H1 (cell line): ENCODE data around the gene SIK2. TPM values are rescaled to one million over a fixed set of nuclear protein-coding genes. Genes with fewer than 3 reads are reported as not detected.

ENCODE experiments used
- CTCF ChIA-PET: fragments of 300-600 bp; sonication (Branson Sonifier 250); formaldehyde crosslinking; loops from one replicate; lab custom pipeline; 2021; ENCODE audit not compliant: partially characterized antibody; lab: Charles Lee
- POLR2A ChIA-PET: fragments of 300-600 bp; sonication (Branson Sonifier 250); formaldehyde crosslinking; loops from one replicate; lab custom pipeline; 2021; ENCODE audit warnings: inconsistent platforms; ENCODE audit not compliant: partially characterized antibody; lab: Charles Lee
- DNase-seq, 2 experiments: peaks; one replicate each; pipeline versions ENCODE4 v3.0.0 to v3.0.0-alpha.2; 2010 to 2022; ENCODE audit warnings: low spot score in 2 of 2, low read depth in 1 of 2, mixed read lengths in 1 of 2
- FAIRE-seq: peaks from 2 replicates; lab custom pipeline; 2011; peaks lifted over from hg19 to GRCh38; lab: Jason Lieb, UNC
- H2AFZ ChIP-seq: 2 replicates; pipeline ENCODE4 v1.8.1; 2012; ENCODE audit warnings: low read length, inconsistent platforms
- H2AK5ac ChIP-seq: 2 replicates; pipeline ENCODE4 v1.6.1; 2013; ENCODE audit warnings: low read depth, low read length
- H2BK120ac ChIP-seq: replicated peaks from 2 replicates; pipeline ENCODE3; 2013; ENCODE audit warnings: low read depth, low read length, inconsistent platforms
- H2BK12ac ChIP-seq: 2 replicates; pipeline ENCODE4 v1.6.1; 2013; ENCODE audit warnings: low read depth, low read length
- H2BK15ac ChIP-seq: 2 replicates; pipeline ENCODE4 v1.6.1; 2013; ENCODE audit warnings: low read length
- H2BK20ac ChIP-seq: 2 replicates; pipeline ENCODE4 v1.6.1; 2013; ENCODE audit warnings: low read length
- H2BK5ac ChIP-seq: 2 replicates; pipeline ENCODE4 v1.6.1; 2013; ENCODE audit warnings: low read depth, low read length
- H3K14ac ChIP-seq: 2 replicates; pipeline ENCODE4 v1.6.1; 2013; ENCODE audit warnings: inconsistent platforms; ENCODE audit not compliant: insufficient read length
- H3K18ac ChIP-seq: 2 replicates; pipeline ENCODE4 v1.6.1; 2013; ENCODE audit warnings: low read length; ENCODE audit errors: extremely low read depth
- H3K23ac ChIP-seq: 2 replicates; pipeline ENCODE4 v1.6.1; 2013; ENCODE audit warnings: inconsistent platforms; ENCODE audit not compliant: insufficient read length
- H3K23me2 ChIP-seq: 2 replicates; pipeline ENCODE4 v1.6.1; 2013; ENCODE audit warnings: low read depth, low read length
- H3K27ac ChIP-seq: 2 replicates; pipeline ENCODE4 v1.6.1; 2011; ENCODE audit warnings: low read depth, low read length, inconsistent platforms
- H3K27me3 ChIP-seq, 4 experiments: replicated peaks in 1 of 4; 1 replicate in 1 of 4; 2 replicates in 3 of 4; pipeline versions ENCODE4 v1.6.1 to v1.8.1; 2011 to 2013; ENCODE audit warnings: low read length in 3 of 4, mild to moderate bottlenecking in 3 of 4, inconsistent platforms in 2 of 4, mixed read lengths in 2 of 4, moderate library complexity in 1 of 4; ENCODE audit not compliant: control insufficient read depth in 3 of 4, insufficient read depth in 3 of 4; ENCODE audit errors: extremely low read depth in 1 of 4
- H3K36me3 ChIP-seq, 4 experiments: 2 replicates each; pipeline versions ENCODE4 v1.6.1 to v1.8.1; 2011 to 2013; ENCODE audit warnings: mild to moderate bottlenecking in 4 of 4, low read length in 3 of 4, moderate library complexity in 2 of 4, control low read depth in 1 of 4, inconsistent platforms in 1 of 4; ENCODE audit not compliant: insufficient read depth in 4 of 4, control insufficient read depth in 2 of 4
- H3K4ac ChIP-seq: replicated peaks from 2 replicates; pipeline ENCODE3; 2013; ENCODE audit warnings: low read length, low read depth, mixed read lengths, inconsistent platforms; ENCODE audit not compliant: insufficient read length
- H3K4me1 ChIP-seq, 4 experiments: replicated peaks in 1 of 4; 1 replicate in 1 of 4; 2 replicates in 3 of 4; pipeline versions ENCODE4 v1.6.1 to v1.8.1; 2011 to 2013; ENCODE audit warnings: low read length in 3 of 4, inconsistent platforms in 2 of 4, mixed read lengths in 1 of 4; ENCODE audit not compliant: insufficient read depth in 4 of 4, control insufficient read depth in 3 of 4
- H3K4me2 ChIP-seq, 2 experiments: 2 replicates each; pipeline versions ENCODE4 v1.6.1 to v1.8.1; 2011 to 2013; ENCODE audit warnings: low read depth in 2 of 2, low read length in 2 of 2, control low read depth in 1 of 2, inconsistent platforms in 1 of 2, mild to moderate bottlenecking in 1 of 2; ENCODE audit not compliant: insufficient read depth in 1 of 2
- H3K4me3 ChIP-seq, 4 experiments: fragments of 200-600, 300-600 bp in 1 of 4; sonication (generic), shearing (Covaris generic), sonication (Bioruptor Twin) in 1 of 4; 2 replicates each; pipeline versions ENCODE4 v1.5.1 to v1.8.1; 2011 to 2016; ENCODE audit warnings: low read length in 4 of 4, low read depth in 3 of 4, control low read depth in 2 of 4, inconsistent platforms in 2 of 4, mild to moderate bottlenecking in 2 of 4, mixed read lengths in 1 of 4, moderate library complexity in 1 of 4; ENCODE audit not compliant: insufficient read depth in 2 of 4; ENCODE audit errors: extremely low read depth in 1 of 4
- H3K56ac ChIP-seq: replicated peaks from 2 replicates; pipeline ENCODE3; 2013; ENCODE audit warnings: low read depth, mild to moderate bottlenecking, mixed read lengths, low read length, inconsistent platforms; ENCODE audit not compliant: insufficient read length
- H3K79me1 ChIP-seq: 2 replicates; pipeline ENCODE4 v1.6.1; 2013; ENCODE audit warnings: low read depth, low read length, control low read depth
- H3K79me2 ChIP-seq, 2 experiments: 2 replicates each; pipeline versions ENCODE4 v1.6.1 to v1.8.1; 2012 to 2013; ENCODE audit warnings: low read length in 2 of 2, mild to moderate bottlenecking in 2 of 2, inconsistent platforms in 1 of 2; ENCODE audit not compliant: insufficient read depth in 2 of 2, control insufficient read depth in 1 of 2
- H3K9ac ChIP-seq, 4 experiments: replicated peaks in 1 of 4; 1 replicate in 1 of 4; 2 replicates in 3 of 4; pipeline versions ENCODE4 v1.6.1 to v1.8.1; 2011 to 2013; ENCODE audit warnings: low read depth in 3 of 4, low read length in 3 of 4, control low read depth in 2 of 4, mild to moderate bottlenecking in 2 of 4, moderate library complexity in 2 of 4, inconsistent platforms in 1 of 4; ENCODE audit errors: extremely low read depth in 1 of 4
- H3K9me3 ChIP-seq, 2 experiments: 2 replicates each; pipeline versions ENCODE4 v1.6.1 to v1.8.1; 2012 to 2013; ENCODE audit warnings: mild to moderate bottlenecking in 2 of 2, moderate library complexity in 2 of 2, control low read depth in 1 of 2, inconsistent platforms in 1 of 2, low read depth in 1 of 2, low read length in 1 of 2, mixed read lengths in 1 of 2; ENCODE audit not compliant: insufficient read depth in 2 of 2
- H4K20me1 ChIP-seq, 2 experiments: replicated peaks in 1 of 2; 2 replicates each; pipeline versions ENCODE3 to v1.8.1; 2011 to 2013; ENCODE audit warnings: inconsistent platforms in 2 of 2, low read length in 2 of 2, mild to moderate bottlenecking in 1 of 2; ENCODE audit not compliant: insufficient read depth in 2 of 2, control insufficient read depth in 1 of 2
- H4K5ac ChIP-seq: 2 replicates; pipeline ENCODE4 v1.6.1; 2013; ENCODE audit warnings: low read length, low read depth, mixed read lengths, inconsistent platforms; ENCODE audit not compliant: insufficient read length
- H4K8ac ChIP-seq: 2 replicates; pipeline ENCODE4 v1.8.0; 2013; ENCODE audit warnings: mild to moderate bottlenecking, moderate library complexity, low read length, inconsistent platforms; ENCODE audit not compliant: insufficient read depth; ENCODE audit errors: extremely low read depth
- H4K91ac ChIP-seq: replicated peaks from 2 replicates; pipeline ENCODE3; 2013; ENCODE audit warnings: low read length, mixed read lengths, inconsistent platforms; ENCODE audit not compliant: insufficient read length
- MAFK ChIP-seq: IDR thresholded peaks from 2 replicates; pipeline ENCODE4 v1.6.1; 2012; ENCODE audit warnings: low read depth, mild to moderate bottlenecking, improper control_type of control experiment, low read length
- POLR2A ChIP-seq, 2 experiments: IDR thresholded peaks; 1 replicate in 1 of 2; 2 replicates in 1 of 2; pipeline ENCODE4 v1.6.1; 2011; ENCODE audit warnings: low read depth in 2 of 2, low read length in 2 of 2, mild to moderate bottlenecking in 2 of 2; ENCODE audit errors: control extremely low read depth in 1 of 2
- TAF7 ChIP-seq: optimal IDR thresholded peaks from 2 replicates; pipeline ENCODE3; 2011; ENCODE audit warnings: low read depth, mild to moderate bottlenecking, inconsistent platforms, low read length, moderate library complexity, borderline replicate concordance
- WGBS, 2 experiments: shearing (Covaris generic) in 1 of 2; methylation state at CpG; one replicate each; pipeline versions ENCODE4 v1.1.6 to v1.1.7; 2013 to 2015; ENCODE audit warnings: low lambda C conversion rate in 2 of 2, mixed read lengths in 2 of 2, inconsistent platforms in 1 of 2, low coverage in 1 of 2, missing lambda C conversion rate in 1 of 2; ENCODE audit not compliant: insufficient replicate concordance in 2 of 2, insufficient coverage in 1 of 2, insufficient read length in 1 of 2; ENCODE audit errors: extremely low coverage in 1 of 2, missing lambda C conversion rate in 1 of 2; 5-methylcytosine and 5-hydroxymethylcytosine counted together
- polyA plus RNA-seq, 7 experiments: library from polyadenylated mRNA; depleted of rRNA in 3 of 7; stranded (reverse) in 5 of 7; unstranded in 2 of 7; fragments of >200 nt in 5 of 7; fragments of 200-250 nt in 2 of 7; gene quantifications; 1 replicate in 5 of 7; 2 replicates in 1 of 7; 4 replicates in 1 of 7; pipeline versions ENCODE4 v1.2.1 to v1.2.3, GENCODE V29; 2011 to 2013; ENCODE audit warnings: missing spikeins in 2 of 7, mixed read lengths in 2 of 7
- total RNA-seq: library from RNA; stranded (reverse); fragmentation: NEBNext Ultra II Directional; extraction: Animal tissue kit (Norgen Biotek cat#: 25700); gene quantifications from 2 replicates; pipeline ENCODE4 v1.2.1, GENCODE V29; 2021

SIK2 gene
- total and polyA plus RNA-seq, 2 of the 8 experiments (the other 6 are each of a cell fraction or from before 2014, with no cell fraction given), result 8.8 to 11.2 TPM

DNA sequence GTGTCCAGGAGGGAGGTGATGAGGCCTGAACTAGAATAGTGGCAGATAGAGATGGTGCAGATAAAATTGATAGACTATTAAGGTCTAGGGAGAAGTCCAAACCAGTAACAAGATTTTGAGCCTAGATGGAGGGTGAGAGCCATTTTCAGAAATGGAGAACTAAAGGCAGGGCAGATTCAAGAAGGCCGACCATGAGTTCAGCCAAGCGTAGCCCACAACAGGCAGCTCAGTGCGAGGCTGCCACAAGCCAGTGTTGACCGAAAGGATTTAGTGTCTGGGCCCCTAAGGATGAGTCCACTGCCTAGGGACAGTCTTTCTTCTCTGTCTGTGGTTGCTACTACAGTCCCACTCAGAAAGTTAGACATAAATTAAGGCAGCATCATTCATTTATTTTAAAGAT lies 112.3 kb downstream of the SIK2 start:
- H3K4me1 ChIP-seq, result peaks cover 2 to 4% (median 3%) of the 10 kb centered on the region in 4 experiments; a peak in 4 of 7 replicates
- H2BK20ac ChIP-seq, result no peak overlapping the region
- H3K23ac ChIP-seq, result no peak overlapping the region
- H2BK12ac ChIP-seq, result no peak overlapping the region
- H3K79me2 ChIP-seq, result no peaks in the 10 kb centered on the region
- no peak for FAIRE-seq
- no peak overlapping the region for H3K14ac ChIP-seq
- no peak overlapping the region for H2AFZ ChIP-seq
- no peak overlapping the region for H3K56ac ChIP-seq
- no peaks in the 10 kb centered on the region for H3K79me1 ChIP-seq
- H2AK5ac ChIP-seq, result no peak overlapping the region
- DNase-seq, result no peak
- H4K20me1 ChIP-seq, result no peaks in the 10 kb centered on the region
- no peak overlapping the region for H4K8ac ChIP-seq
- H3K18ac ChIP-seq, result no peak overlapping the region
- TF ChIP-seq TAF7 (no peak), POLR2A (IDR thresholded peaks at IDR 0.05; ENCODE audit: control extremely low read depth in 1 of 2, low read depth in 2 of 2, low read length in 2 of 2) (no peak), MAFK (no peak)
- H4K91ac ChIP-seq, result no peak overlapping the region
- ChIA-PET CTCF (interaction anchor here (0.6 to 1.5 kb wide), 5 partner anchors 19 to 201 kb away, joined by 3 to 5 read pairs (median 3); no protein-coding TSS in a partner anchor), POLR2A (no interaction called here)
- H3K36me3 ChIP-seq, result peaks cover 0 to 3% (median 1%) of the 10 kb centered on the region in 4 experiments; a peak in 3 of 8 replicates
- H2BK5ac ChIP-seq, result no peak overlapping the region
- H3K9me3 ChIP-seq, result no peaks in the 10 kb centered on the region
- no peak overlapping the region for H4K5ac ChIP-seq
- no peak overlapping the region for H3K4ac ChIP-seq
- H2BK120ac ChIP-seq, result no peak overlapping the region
- no peaks in the 10 kb centered on the region for H3K23me2 ChIP-seq
- no peak overlapping the region for H3K27ac ChIP-seq
- H3K27me3 ChIP-seq, result no peaks in the 10 kb centered on the region
- no peak overlapping the region for H3K9ac ChIP-seq
- no peak overlapping the region for H3K4me3 ChIP-seq
- 96% methylated on average over 4 of the region's 4 CpGs; no CpG with 5 or more reads in 1 of the 2 experiments for WGBS, 2 experiments
- no peak overlapping the region for H3K4me2 ChIP-seq
- no peak overlapping the region for H2BK15ac ChIP-seq
